ENCODE data around the gene PLA2G6.

Gene PLA2G6

GRCh38 chr22:38071421-38072321 lies 110.0 kb downstream of the PLA2G6 start:
- H3K27me3 ChIP-seq (ENCODE audit: control insufficient read depth, insufficient read depth, low read length, poor library complexity, severe bottlenecking): no peaks in the 10 kb centered on the region
- peaks cover 15% of the 10 kb centered on the region for H3K4me1 ChIP-seq (ENCODE audit: control insufficient read depth, insufficient read depth, low read length)
- no peak overlapping the region for H3K27ac ChIP-seq (ENCODE audit: insufficient read depth, low read depth, low read length, poor library complexity, severe bottlenecking)
- H3K9me3 ChIP-seq (ENCODE audit: control insufficient read depth, low read length): no peaks in the 10 kb centered on the region
- 96% methylated on average over 22 of the region's 22 CpGs for WGBS, 2 experiments
- H3K36me3 ChIP-seq (ENCODE audit: control insufficient read depth, insufficient read depth, low read length): peaks cover 15% of the 10 kb centered on the region
- no peak overlapping the region for H3K4me3 ChIP-seq (ENCODE audit: insufficient read depth, low read depth, low read length)

DNA sequence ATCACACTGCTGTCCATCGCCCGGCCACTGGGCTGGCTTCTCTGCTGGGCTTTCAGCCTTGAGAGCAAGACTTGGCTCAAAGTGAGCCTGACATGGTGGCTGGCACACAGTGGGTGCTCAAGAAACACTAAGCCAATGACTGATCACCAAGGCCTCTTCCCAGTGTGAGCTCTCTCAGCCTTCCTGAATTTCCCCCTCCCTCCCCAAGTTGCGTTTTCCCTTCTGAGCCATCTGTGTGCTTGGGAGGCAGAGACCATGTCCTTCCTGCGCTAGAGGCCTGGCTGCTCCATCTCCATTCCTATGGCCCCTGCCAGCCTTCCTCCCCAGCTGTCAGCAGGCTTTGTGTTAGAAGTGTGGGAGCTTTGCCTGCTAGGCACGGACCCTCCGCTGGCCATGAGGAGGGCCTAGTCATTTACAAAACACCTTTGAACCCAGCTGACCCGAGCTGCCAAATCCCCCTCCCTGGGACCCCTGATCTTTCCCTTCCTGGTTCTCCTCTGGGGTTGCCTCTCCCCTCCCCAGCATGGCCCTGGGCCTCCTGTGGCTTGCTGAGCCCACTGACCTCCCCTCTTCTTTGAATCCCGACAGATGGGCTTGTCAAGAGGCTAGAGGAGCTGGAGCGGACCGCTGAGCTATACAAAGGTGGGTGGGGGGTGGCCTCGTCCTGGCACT lies 111.2 kb downstream of the PLA2G6 start:
- WGBS, 2 experiments: 56 to 61% methylated on average over 11 of the region's 11 CpGs
- H3K27me3 ChIP-seq (ENCODE audit: control insufficient read depth, insufficient read depth, low read length, poor library complexity, severe bottlenecking): no peaks in the 10 kb centered on the region
- H3K27ac ChIP-seq (ENCODE audit: insufficient read depth, low read depth, low read length, poor library complexity, severe bottlenecking): peak overlapping the region; percentile 50
- peaks cover 15% of the 10 kb centered on the region for H3K36me3 ChIP-seq (ENCODE audit: control insufficient read depth, insufficient read depth, low read length)
- peaks cover 14% of the 10 kb centered on the region for H3K4me1 ChIP-seq (ENCODE audit: control insufficient read depth, insufficient read depth, low read length)
- H3K9me3 ChIP-seq (ENCODE audit: control insufficient read depth, low read length): no peaks in the 10 kb centered on the region
- no peak overlapping the region for H3K4me3 ChIP-seq (ENCODE audit: insufficient read depth, low read depth, low read length)

DNA sequence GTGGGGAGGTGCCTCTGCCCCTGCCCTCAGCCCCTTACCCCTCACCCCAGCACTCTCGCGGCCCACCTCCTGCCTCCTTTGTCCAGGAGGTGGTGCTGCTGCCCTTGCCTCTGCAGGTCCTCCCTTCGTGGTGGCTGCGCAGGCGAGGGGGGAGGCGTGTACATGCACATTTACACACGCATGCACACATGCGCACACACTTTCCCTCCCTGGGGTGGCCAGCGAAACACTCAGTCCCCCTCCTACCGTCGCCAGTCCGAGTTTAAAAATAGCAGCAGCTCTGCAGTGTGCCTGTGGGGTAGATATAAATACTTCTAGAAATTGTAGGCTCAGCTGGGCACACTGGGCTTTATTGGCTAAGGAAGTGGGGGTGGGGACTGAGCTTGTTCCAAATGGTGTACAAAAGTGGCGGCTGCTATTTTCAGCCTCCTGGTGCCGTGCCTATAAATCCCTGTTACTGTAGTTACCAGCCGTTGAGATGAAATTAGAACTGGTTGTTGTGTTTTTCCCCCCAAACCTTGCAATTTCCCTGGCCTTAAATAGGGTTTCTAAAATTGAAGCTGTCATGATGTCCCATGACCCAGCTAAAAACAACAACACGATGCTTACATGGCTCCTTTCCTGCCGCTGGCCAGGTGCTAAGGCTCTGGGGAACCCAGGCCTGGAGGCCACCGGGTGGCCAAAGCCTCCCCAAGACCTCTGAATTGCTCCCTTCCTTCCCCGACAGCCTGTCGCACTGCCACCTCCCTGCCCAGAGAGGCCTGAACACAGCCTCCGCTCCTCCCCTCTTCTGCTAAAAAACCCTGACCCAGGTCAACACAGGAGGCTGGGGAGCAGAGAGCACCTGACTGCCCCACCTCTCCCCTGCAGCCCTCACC lies 112.0 kb downstream of the PLA2G6 start:
- no peak overlapping the region for H3K4me3 ChIP-seq (ENCODE audit: insufficient read depth, low read depth, low read length)
- 86 to 87% methylated on average over 21 of the region's 21 CpGs for WGBS, 2 experiments
- H3K27ac ChIP-seq (ENCODE audit: insufficient read depth, low read depth, low read length, poor library complexity, severe bottlenecking): no peak overlapping the region
- H3K36me3 ChIP-seq (ENCODE audit: control insufficient read depth, insufficient read depth, low read length): peaks cover 19% of the 10 kb centered on the region
- no peaks in the 10 kb centered on the region for H3K27me3 ChIP-seq (ENCODE audit: control insufficient read depth, insufficient read depth, low read length, poor library complexity, severe bottlenecking)
- H3K9me3 ChIP-seq (ENCODE audit: control insufficient read depth, low read length): no peaks in the 10 kb centered on the region
- peaks cover 9% of the 10 kb centered on the region for H3K4me1 ChIP-seq (ENCODE audit: control insufficient read depth, insufficient read depth, low read length)

GRCh38 chr22:38068641-38069371 lies 112.8 kb downstream of the PLA2G6 start:
- 92 to 95% methylated on average over 13 of the region's 13 CpGs for WGBS, 2 experiments
- H3K27ac ChIP-seq (ENCODE audit: insufficient read depth, low read depth, low read length, poor library complexity, severe bottlenecking): no peak overlapping the region

GRCh38 chr22:38067761-38068360 lies 113.8 kb downstream of the PLA2G6 start:
- 95 to 96% methylated on average over 13 of the region's 13 CpGs for WGBS, 2 experiments

More at GRCh38 chr22:38068641-38069371, 112.8 kb downstream of the PLA2G6 start:
- H3K4me1 ChIP-seq (ENCODE audit: control insufficient read depth, insufficient read depth, low read length): peaks cover 9% of the 10 kb centered on the region
- H3K27me3 ChIP-seq (ENCODE audit: control insufficient read depth, insufficient read depth, low read length, poor library complexity, severe bottlenecking): no peaks in the 10 kb centered on the region
- no peak overlapping the region for H3K4me3 ChIP-seq (ENCODE audit: insufficient read depth, low read depth, low read length)
- peaks cover 16% of the 10 kb centered on the region for H3K36me3 ChIP-seq (ENCODE audit: control insufficient read depth, insufficient read depth, low read length)
- H3K9me3 ChIP-seq (ENCODE audit: control insufficient read depth, low read length): no peaks in the 10 kb centered on the region

DNA sequence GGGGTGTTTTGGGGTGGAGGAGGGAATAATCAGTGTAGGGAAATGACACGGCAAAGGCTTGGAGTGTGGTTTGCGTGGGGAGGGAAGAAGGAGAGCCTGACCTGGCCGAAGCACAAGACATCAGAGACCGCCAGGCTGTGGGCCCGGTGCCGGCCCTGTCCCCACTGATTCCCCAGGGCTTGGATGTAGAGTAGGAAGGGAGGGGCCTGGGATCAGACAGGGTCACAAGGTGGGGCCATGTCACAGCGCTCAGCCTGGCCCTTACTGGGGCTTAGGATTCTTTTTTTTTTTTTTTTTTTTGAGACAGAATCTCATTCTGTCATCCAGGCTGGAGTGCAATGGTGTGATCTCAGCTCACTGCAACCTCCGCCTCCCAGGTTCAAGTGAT lies 114.6 kb downstream of the PLA2G6 start:
- H3K27me3 ChIP-seq (ENCODE audit: control insufficient read depth, insufficient read depth, low read length, poor library complexity, severe bottlenecking): no peaks in the 10 kb centered on the region
- no peaks in the 10 kb centered on the region for H3K9me3 ChIP-seq (ENCODE audit: control insufficient read depth, low read length)
- no peak overlapping the region for H3K4me3 ChIP-seq (ENCODE audit: insufficient read depth, low read depth, low read length)
- H3K4me1 ChIP-seq (ENCODE audit: control insufficient read depth, insufficient read depth, low read length): peaks cover 9% of the 10 kb centered on the region
- H3K27ac ChIP-seq (ENCODE audit: insufficient read depth, low read depth, low read length, poor library complexity, severe bottlenecking): no peak overlapping the region
- H3K36me3 ChIP-seq (ENCODE audit: control insufficient read depth, insufficient read depth, low read length): peaks cover 5% of the 10 kb centered on the region
- WGBS, 2 experiments: 92 to 95% methylated on average over 8 of the region's 8 CpGs

More at GRCh38 chr22:38067761-38068360, 113.8 kb downstream of the PLA2G6 start:
- H3K4me1 ChIP-seq (ENCODE audit: control insufficient read depth, insufficient read depth, low read length): peaks cover 9% of the 10 kb centered on the region
- no peak overlapping the region for H3K4me3 ChIP-seq (ENCODE audit: insufficient read depth, low read depth, low read length)
- H3K27me3 ChIP-seq (ENCODE audit: control insufficient read depth, insufficient read depth, low read length, poor library complexity, severe bottlenecking): no peaks in the 10 kb centered on the region
- no peaks in the 10 kb centered on the region for H3K9me3 ChIP-seq (ENCODE audit: control insufficient read depth, low read length)
- peaks cover 14% of the 10 kb centered on the region for H3K36me3 ChIP-seq (ENCODE audit: control insufficient read depth, insufficient read depth, low read length)
- no peak overlapping the region for H3K27ac ChIP-seq (ENCODE audit: insufficient read depth, low read depth, low read length, poor library complexity, severe bottlenecking)

DNA sequence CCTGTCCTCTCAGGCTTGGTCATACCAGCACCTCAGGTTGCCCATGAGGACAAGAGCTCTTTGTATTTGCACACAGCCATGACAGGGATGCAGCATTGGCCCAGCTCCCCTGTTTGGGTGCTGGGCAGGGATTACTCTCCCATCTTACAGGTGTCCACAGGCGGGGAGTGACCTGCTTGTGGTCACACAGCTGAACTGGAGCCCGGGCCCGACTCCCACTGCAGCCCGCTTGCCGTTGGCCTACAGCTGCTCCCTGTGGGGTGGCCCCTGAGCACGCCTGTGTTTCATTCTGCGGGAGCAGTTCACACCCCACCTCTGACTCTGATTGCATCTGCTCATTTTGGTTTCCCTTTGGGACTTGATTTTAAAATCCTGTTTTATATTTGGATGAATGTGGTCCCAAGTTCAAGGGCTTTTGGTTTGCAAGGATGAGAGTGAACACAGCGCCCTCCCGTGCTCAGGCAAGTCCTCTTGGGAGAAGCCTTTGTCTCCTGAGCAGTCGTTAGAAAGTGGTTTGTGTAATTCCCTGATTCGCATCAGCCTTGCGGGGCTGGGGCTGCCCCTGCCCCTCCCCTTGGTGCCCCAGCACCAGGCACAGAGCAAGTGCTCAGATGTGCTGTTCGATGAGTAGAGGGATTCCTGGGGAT lies 115.1 kb downstream of the PLA2G6 start:
- no peak overlapping the region for H3K4me3 ChIP-seq (ENCODE audit: insufficient read depth, low read depth, low read length)
- no peaks in the 10 kb centered on the region for H3K27me3 ChIP-seq (ENCODE audit: control insufficient read depth, insufficient read depth, low read length, poor library complexity, severe bottlenecking)
- H3K9me3 ChIP-seq (ENCODE audit: control insufficient read depth, low read length): no peaks in the 10 kb centered on the region
- 92 to 93% methylated on average over 13 of the region's 13 CpGs for WGBS, 2 experiments
- H3K27ac ChIP-seq (ENCODE audit: insufficient read depth, low read depth, low read length, poor library complexity, severe bottlenecking): no peak overlapping the region
- peaks cover 9% of the 10 kb centered on the region for H3K4me1 ChIP-seq (ENCODE audit: control insufficient read depth, insufficient read depth, low read length)
- peaks cover 4% of the 10 kb centered on the region for H3K36me3 ChIP-seq (ENCODE audit: control insufficient read depth, insufficient read depth, low read length)

DNA sequence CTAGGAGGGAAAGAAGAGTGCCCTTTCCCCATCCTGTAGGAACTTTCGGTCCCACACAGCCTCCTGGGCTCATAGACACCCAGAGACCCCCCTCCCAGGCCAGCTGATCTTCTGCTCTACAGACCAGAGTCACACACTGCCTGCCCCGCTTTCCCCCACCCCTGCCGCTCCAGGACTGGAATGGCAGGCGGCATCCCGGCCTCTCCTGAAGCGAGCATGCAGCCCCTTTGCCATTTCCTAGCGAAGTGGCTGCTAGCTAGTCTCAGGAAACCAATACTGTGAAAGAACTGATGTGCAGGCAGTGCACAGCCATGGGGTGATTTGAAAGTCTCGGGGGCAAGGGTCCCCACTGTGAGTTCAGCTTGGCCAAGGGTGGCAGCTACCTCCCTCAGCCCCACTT lies 116.1 kb downstream of the PLA2G6 start:
- Histone ChIP-seq H3K27me3 (ENCODE audit: control insufficient read depth, insufficient read depth, low read length, poor library complexity, severe bottlenecking) (no peaks in the 10 kb centered on the region), H3K36me3 (ENCODE audit: control insufficient read depth, insufficient read depth, low read length) (peaks cover 5% of the 10 kb centered on the region), H3K27ac (ENCODE audit: insufficient read depth, low read depth, low read length, poor library complexity, severe bottlenecking) (no peak overlapping the region), H3K4me1 (ENCODE audit: control insufficient read depth, insufficient read depth, low read length) (peaks cover 9% of the 10 kb centered on the region), H3K4me3 (ENCODE audit: insufficient read depth, low read depth, low read length) (no peak overlapping the region), H3K9me3 (ENCODE audit: control insufficient read depth, low read length) (no peaks in the 10 kb centered on the region)
- 93 to 95% methylated on average over 8 of the region's 8 CpGs for WGBS, 2 experiments

- H3K4me3 ChIP-seq (ENCODE audit: insufficient read depth, low read depth, low read length): no peak overlapping the region
- H3K27ac ChIP-seq (ENCODE audit: insufficient read depth, low read depth, low read length, poor library complexity, severe bottlenecking): no peak overlapping the region
- H3K27me3 ChIP-seq (ENCODE audit: control insufficient read depth, insufficient read depth, low read length, poor library complexity, severe bottlenecking): no peaks in the 10 kb centered on the region
- no peaks in the 10 kb centered on the region for H3K9me3 ChIP-seq (ENCODE audit: control insufficient read depth, low read length)
- 87 to 92% methylated on average over 6 of the region's 6 CpGs for WGBS, 2 experiments
- peaks cover 2% of the 10 kb centered on the region for H3K4me1 ChIP-seq (ENCODE audit: control insufficient read depth, insufficient read depth, low read length)
- peaks cover 10% of the 10 kb centered on the region for H3K36me3 ChIP-seq (ENCODE audit: control insufficient read depth, insufficient read depth, low read length)
These were observed 118.8 kb downstream of the PLA2G6 start for GRCh38 chr22:38062791-38063190.
